ENCODE results near the gene ATP13A4. TPM values are rescaled to one million over a fixed set of nuclear protein-coding genes. Genes with fewer than 3 reads are reported as not detected.
A peak's percentile ranks its signal among the peaks of the same experiment; 100 is the strongest.

Gene ATP13A4
- polyA plus RNA-seq, 10 donors: 0.31 to 3.5 (median 1.2) TPM

- DNase-seq: no peak
Observed at GRCh38 chr3:193396451-193397244, 158.0 kb downstream of the ATP13A4 start.

DNA sequence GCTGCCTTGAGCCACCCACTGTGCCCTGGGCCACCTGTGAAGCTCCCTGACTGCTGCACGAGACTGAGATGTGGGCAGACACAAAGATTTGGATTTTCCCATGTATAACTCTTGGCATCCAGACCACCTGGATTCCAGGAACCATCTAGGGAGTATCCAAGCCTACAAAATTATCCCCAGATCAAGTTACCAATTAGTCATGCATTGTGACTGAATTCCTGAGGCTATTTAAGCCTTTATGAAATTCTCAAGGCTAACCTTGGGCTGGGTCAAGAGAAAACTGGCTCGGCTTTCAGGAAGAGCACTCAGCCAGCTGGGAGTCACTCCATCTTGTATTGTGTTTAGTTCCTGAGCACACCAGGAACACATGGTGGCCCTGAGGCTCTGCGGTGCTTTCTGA lies 162.8 kb downstream of the ATP13A4 start:
- DNase-seq: peak in 1 of 3 donors; percentile 10

DNA sequence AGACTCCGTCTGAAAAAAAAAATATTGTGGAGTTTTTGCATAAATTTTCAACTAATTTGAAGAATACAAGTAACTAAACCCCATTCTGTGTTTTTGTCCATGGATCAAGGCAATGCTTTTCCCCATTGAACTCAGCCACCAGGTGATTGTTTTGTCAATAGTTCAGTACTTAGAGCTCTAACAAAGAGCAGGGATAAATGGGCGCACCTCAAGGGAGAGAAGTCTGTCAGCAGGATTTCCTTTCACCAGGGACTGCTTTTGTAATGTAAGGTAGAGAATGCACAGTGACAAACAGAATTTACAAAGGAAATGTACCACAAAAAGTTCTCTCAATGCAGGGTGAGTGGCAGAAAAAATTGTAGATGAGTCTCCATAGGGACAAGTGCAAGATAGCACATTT lies 165.4 kb downstream of the ATP13A4 start:
- DNase-seq: no peak

- DNase-seq: no peak
Observed at GRCh38 chr3:193388361-193388760, 166.3 kb downstream of the ATP13A4 start.

- no peak for DNase-seq
Observed at GRCh38 chr3:193387596-193387995, 167.1 kb downstream of the ATP13A4 start.

GRCh38 chr3:193378706-193379105 lies 176.0 kb downstream of the ATP13A4 start, which contains the start of gene ATP13A5:
Gene ATP13A5 (minus strand): TSS chr3:193378753. CDS start chr3:193378725, 28 bp downstream.
- no peak for DNase-seq

- DNase-seq: no peak
Observed at GRCh38 chr3:193377591-193377990, 177.1 kb downstream of the ATP13A4 start.

DNA sequence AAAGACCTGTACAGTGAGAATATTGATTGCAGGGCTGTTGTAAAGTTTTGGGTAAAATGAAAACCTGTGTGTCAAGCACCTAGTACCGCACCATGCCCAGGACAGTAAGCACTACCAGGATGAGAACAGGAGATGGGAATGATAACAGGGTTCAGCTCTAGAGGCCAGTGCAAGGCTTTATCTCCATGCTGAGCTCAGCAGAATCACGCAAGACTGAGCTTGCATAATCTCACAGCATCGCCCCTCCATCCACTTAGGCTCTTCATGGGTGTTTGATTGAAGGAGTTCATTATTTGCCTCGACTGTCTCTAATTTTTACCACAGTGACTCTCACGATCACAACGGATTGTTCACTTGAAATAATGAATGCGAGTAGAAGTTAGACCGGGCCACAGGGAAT lies 179.1 kb downstream of the ATP13A4 start:
- DNase-seq: no peak

GRCh38 chr3:193372783-193373182 lies 181.9 kb downstream of the ATP13A4 start:
- DNase-seq: no peak

GRCh38 chr3:193367868-193368267 lies 186.8 kb downstream of the ATP13A4 start:
- DNase-seq: no peak

GRCh38 chr3:193357291-193357690 lies 197.4 kb downstream of the ATP13A4 start:
- no peak for DNase-seq

DNA sequence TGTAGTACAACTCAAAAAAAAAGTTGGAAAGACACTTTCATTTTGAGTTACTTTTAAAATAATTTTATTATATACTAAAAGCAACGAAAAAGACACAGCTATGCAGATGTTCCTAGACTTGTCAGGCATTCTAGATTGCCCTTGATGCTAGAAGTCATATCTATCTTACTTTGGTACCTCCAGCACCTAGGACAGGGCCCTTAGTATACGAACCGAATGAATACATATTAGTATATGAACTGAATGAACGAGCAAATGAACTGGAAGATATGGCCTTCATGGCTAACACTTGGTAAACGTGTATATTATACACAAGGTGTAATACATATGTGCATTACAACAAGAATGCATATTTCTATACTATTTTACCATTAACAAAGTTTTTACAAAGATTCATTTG lies 200.3 kb downstream of the ATP13A4 start:
- no peak for DNase-seq

Other genes with a start within 250 kb of the ATP13A4 start
- gene ATP13A5, start 176.1 kb downstream of the ATP13A4 start, polyA plus RNA-seq (ENCODE audit: insufficient read length in 10 of 10): 1 to 10 TPM in 1 of 10 donors, under 1 TPM in 9; 0.15 to 1.1 (median 0.47) TPM
- gene OPA1, start 38.3 kb upstream of the ATP13A4 start, polyA plus RNA-seq (ENCODE audit: insufficient read length in 10 of 10): 10 to 100 TPM; 38.8 to 56.5 (median 46.4) TPM

Data from muscle of back (tissue), 11 donors.